ENCODE measurements around the gene SLC4A3.

GRCh38 chr2:219681694-219682300, 54.4 kb downstream of the SLC4A3 start:
- no peak for TF ChIP-seq FOXK2 (IDR thresholded peaks at IDR 0.05)
- TF ChIP-seq SP1 (IDR thresholded peaks at IDR 0.05) = no peak
- no peak for TF ChIP-seq TARDBP (IDR thresholded peaks at IDR 0.05)
- no peak for TF ChIP-seq FOXA1 (IDR thresholded peaks at IDR 0.05)
- TF ChIP-seq ELF4 (IDR thresholded peaks at IDR 0.05) = no peak
- TF ChIP-seq SUZ12 (IDR thresholded peaks at IDR 0.05) = no peak

Measured in HEK293T (cell line).